Right forelimb (tissue), 1 donor: Measurements from ENCODE around the gene ABCA7.

Source experiments
- DNase-seq: peaks from one replicate; pipeline ENCODE4 v3.0.0-alpha.2; 2018

Gene ABCA7

DNA sequence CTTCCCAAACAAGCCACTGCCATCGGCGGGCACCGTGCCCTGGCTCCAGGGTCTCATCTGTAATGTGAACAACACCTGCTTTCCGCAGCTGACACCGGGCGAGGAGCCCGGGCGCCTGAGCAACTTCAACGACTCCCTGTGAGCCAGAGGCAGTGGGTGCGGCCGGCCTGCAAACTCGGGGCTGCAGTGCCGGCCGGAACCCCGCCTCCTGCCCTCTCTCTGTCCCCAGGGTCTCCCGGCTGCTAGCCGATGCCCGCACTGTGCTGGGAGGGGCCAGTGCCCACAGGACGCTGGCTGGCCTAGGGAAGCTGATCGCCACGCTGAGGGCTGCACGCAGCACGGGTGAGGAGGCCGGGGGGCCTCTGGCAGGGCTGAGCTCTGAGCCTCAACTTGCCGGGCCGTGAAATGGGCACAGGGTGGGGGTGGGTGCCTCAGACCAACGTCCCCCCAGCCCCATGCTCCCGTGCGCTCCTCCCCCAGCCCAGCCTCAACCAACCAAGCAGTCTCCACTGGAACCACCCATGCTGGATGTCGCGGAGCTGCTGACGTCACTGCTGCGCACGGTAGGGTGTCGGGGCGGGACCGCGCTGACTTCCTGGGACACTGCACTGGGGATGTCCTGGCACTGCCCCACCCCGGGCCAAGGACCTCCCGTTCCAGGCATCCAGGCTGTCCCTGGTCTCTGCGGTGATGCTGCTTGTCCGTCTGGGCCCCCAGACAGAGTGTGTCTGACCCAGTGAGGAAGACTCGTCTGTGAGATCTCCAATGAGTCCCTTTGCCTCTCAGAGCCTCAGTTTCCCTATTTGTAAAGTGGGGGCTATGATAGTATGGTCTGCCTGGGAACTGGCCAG, 2.2 kb downstream of the ABCA7 start:
- DNase-seq: no peak

DNA sequence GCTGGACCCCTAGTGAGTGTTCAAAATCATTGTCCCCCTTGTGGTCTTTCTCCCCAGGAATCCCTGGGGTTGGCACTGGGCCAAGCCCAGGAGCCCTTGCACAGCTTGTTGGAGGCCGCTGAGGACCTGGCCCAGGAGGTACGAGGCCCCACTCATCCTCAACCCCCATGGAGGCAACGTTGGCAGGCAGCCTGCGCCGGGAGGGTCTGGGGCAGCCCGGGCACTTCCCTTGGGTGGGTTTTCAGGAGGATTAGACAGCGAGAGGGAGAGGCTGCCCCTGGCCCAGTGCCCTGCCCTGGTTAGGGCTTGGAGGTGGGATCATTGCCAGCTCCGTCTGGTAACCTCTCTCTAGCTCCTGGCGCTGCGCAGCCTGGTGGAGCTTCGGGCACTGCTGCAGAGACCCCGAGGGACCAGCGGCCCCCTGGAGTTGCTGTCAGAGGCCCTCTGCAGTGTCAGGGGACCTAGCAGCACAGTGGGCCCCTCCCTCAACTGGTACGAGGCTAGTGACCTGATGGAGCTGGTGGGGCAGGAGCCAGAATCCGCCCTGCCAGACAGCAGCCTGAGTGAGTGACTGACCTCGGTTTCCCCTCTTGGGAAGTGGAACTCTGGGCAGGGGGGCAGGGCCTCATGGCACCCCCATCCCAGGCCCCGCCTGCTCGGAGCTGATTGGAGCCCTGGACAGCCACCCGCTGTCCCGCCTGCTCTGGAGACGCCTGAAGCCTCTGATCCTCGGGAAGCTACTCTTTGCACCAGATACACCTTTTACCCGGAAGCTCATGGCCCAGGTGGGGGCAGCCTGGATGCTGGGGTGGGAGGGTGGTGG, 3.0 kb downstream of the ABCA7 start:
- no peak for DNase-seq

DNA sequence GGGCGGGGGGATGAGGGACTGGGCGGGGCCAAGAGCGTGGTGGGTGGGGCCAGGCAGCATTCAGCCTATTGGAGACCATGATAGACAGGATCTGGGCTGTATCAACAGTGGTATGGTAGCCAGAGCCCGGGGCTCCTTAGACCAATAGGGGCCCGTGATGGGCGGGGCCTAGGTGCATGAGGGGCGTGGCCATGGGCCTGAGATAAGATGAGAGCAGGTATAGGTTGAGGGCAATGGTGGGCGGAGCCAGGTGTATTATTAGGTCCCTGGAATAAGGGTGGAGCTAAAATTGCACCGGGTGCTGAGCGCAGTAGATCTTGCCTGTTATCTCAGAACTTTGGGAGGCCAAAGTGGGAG, 5.3 kb downstream of the ABCA7 start:
- DNase-seq: no peak

DNA sequence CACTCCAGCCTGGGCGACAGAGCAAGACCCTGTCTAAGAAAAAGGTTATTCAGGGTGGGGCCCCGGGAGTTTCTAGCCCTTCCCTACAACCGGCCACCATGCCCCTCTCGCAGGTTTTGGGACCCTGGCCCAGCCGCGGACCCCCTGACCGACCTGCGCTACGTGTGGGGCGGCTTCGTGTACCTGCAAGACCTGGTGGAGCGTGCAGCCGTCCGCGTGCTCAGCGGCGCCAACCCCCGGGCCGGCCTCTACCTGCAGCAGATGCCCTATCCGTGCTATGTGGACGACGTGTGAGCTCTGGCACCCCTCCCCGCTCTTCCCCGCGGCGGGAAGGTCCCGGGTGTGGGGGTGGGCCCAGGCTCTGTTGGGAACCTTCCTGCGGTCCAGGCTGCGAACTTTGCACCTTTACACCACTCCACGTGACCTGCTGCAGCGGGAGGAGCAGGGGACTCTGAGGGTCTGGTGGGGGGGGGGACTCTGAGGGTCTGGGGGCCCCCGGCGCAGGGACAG, 6.3 kb downstream of the ABCA7 start:
- no peak for DNase-seq

DNA sequence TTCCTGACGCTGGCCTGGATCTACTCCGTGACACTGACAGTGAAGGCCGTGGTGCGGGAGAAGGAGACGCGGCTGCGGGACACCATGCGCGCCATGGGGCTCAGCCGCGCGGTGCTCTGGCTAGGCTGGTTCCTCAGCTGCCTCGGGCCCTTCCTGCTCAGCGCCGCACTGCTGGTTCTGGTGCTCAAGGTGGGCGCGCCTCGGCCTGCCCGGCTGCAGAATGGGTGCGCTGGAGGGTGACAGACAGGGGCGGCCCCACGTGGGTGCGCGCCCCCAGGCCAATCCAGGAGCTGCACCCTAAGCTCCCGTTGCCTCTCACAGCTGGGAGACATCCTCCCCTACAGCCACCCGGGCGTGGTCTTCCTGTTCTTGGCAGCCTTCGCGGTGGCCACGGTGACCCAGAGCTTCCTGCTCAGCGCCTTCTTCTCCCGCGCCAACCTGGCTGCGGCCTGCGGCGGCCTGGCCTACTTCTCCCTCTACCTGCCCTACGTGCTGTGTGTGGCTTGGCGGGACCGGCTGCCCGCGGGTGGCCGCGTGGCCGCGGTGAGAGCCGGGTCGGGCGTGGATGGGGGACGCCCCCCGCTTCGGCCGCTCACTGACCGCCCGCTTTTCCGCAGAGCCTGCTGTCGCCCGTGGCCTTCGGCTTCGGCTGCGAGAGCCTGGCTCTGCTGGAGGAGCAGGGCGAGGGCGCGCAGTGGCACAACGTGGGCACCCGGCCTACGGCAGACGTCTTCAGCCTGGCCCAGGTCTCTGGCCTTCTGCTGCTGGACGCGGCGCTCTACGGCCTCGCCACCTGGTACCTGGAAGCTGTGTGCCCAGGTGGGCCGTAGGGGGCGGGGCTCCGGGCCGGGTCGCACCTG, 7.2 kb downstream of the ABCA7 start:
- DNase-seq: no peak

DNA sequence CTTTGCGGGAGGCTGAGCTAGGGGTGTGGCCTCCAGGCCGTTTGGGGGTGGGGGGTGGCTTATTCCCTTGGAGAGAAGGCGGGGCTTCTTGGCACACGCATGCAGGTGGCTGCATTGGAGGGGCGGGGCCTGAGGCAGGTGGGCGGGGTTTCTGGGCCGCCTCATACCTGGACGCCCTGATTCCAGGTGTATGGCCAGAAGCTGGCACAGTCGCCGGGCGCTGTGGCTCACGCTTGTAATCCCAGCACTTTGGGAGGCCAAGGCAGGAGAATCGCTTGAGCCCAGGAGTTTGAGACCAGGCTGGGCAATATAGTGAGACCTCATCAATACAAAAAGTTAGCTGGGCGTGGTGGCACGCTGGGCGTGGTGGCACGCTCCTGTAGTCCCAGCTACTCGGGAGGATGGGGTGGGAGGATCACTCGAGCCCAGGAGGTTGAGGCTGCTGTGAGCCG, 7.8 kb downstream of the ABCA7 start:
- DNase-seq: no peak

DNA sequence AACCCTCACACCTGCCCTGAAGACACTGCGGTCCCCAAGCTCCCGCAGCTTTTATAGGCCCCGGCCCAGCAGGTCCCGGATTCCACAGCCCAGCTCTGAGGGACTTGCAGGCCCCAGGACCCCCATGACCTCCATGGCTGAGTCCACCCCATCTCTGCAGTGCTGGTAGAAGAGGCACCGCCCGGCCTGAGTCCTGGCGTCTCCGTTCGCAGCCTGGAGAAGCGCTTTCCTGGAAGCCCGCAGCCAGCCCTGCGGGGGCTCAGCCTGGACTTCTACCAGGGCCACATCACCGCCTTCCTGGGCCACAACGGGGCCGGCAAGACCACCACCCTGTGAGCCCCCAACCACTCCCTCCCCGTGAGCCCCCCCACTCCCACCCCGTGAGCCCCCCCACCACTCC, 9.2 kb downstream of the ABCA7 start:
- DNase-seq: no peak

DNA sequence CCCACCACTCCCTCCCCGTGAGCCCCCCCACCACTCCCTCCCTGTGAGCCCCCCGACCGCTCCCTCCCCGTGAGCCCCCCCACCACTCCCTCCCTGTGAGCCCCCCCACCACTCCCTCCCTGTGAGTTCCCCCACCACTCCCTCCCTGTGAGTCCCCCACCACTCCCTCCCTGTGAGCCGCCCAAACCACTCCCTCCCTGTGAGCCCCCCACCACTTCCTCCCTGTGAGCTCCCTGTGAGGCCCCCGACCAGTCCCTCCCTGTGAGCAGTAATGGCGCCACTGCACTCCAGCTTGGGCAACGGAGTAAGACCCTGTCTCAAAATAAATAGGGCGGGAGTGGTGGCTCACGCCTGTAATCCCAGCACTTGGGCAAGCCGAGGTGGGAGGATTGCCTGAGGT, 9.9 kb downstream of the ABCA7 start:
- DNase-seq: no peak

DNA sequence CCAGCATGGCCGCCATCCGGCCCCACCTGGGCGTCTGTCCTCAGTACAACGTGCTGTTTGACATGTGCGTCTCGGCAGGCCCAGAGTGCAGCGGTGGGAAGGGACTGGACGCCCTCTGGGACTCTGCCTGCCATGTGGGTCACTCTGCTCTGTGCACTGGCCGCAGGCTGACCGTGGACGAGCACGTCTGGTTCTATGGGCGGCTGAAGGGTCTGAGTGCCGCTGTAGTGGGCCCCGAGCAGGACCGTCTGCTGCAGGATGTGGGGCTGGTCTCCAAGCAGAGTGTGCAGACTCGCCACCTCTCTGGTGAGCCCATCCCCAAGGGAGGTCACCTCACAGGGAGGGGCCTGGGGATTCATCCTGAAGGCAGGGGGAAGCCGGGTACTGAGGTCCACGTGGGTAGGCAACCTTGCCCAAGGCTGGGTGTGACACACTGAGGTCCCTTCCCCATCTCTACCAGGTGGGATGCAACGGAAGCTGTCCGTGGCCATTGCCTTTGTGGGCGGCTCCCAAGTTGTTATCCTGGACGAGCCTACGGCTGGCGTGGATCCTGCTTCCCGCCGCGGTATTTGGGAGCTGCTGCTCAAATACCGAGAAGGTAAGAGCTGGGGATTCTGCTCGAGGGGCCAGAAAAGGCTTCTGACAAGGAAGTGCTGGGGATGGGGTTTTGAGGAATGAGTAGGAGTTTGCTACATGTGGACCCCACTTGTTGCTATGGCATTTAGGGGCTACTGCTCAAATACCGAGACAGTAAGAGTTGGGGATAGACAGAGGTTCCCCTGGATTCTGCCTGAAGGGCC, 11.3 kb downstream of the ABCA7 start:
- no peak for DNase-seq

DNA sequence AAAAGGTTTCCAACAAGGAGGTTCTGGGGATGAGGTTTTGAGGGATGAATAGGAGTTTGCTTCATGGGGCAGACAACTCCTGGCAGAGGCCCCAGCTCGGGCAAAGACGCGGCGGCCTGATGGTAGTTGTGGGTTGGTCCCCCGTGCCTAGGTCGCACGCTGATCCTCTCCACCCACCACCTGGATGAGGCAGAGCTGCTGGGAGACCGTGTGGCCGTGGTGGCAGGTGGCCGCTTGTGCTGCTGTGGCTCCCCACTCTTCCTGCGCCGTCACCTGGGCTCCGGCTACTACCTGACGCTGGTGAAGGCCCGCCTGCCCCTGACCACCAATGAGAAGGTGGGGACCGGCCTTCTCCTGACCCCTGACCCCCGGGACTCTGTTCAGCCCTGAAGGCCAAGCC, 11.9 kb downstream of the ABCA7 start:
- DNase-seq: no peak

DNA sequence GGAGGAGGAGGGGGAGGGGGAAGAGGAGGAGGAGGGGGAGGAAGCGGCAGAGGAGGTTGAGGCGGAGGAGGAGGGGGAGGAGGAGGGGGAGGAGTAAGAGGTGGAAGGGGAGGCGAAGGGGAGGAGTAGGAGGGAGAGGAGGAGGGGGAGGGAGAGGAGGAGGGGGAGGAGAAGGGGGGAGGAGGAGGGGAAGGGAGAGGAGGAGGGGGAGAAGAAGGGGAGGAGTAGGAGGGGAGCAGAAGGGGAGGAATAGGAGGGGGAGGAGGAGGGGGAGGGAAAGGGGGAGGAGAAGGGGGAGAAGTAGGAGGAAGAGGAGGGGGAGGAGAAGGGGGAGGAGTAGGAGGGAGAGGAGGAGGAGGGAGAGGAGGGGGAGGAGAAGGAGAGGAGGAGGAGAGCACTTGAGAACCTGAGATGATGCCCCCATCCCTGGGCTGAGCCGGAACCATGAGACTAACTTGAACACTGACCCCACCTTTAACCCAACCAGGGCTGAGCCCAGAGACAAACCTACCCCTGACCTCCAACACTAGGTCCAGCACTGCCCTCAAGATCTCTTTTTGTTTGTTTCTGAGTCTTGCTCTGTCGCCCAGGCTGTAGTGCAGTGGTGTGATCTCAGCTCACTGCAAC, 12.6 kb downstream of the ABCA7 start:
- no peak for DNase-seq

DNA sequence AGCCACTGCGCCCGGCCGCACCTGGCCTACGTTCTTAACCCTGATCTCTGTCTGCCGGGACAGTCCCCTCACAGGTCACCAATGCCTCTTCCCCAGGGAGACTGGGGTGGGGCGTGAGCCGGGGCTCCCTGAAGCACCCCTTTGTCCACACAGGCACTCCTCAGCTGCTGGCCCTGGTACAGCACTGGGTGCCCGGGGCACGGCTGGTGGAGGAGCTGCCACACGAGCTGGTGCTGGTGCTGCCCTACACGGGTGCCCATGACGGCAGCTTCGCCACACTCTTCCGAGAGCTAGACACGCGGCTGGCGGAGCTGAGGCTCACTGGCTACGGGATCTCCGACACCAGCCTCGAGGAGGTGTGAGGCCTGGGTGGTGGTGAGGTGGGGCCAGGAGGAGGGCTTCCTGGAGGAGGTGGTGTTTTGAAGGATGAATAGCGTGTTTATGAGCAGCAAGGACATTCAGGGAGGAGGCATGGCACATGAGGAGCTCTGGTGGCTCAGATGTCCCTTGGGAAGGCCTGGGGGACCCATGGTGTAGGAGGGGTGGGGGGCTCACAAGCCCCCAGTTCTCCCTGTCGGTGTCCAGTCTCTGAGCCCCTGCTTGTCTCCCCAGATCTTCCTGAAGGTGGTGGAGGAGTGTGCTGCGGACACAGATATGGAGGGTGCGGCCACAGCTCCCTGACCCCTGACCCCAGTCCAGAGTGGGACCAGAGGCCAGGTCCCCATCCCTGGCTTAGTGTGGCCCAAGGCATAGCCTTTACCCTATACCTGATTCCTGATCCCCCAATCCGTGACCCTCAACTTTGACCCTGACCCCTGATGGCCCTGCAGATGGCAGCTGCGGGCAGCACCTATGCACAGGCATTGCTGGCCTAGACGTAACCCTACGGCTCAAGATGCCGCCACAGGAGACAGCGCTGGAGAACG, 13.5 kb downstream of the ABCA7 start:
- no peak for DNase-seq

DNA sequence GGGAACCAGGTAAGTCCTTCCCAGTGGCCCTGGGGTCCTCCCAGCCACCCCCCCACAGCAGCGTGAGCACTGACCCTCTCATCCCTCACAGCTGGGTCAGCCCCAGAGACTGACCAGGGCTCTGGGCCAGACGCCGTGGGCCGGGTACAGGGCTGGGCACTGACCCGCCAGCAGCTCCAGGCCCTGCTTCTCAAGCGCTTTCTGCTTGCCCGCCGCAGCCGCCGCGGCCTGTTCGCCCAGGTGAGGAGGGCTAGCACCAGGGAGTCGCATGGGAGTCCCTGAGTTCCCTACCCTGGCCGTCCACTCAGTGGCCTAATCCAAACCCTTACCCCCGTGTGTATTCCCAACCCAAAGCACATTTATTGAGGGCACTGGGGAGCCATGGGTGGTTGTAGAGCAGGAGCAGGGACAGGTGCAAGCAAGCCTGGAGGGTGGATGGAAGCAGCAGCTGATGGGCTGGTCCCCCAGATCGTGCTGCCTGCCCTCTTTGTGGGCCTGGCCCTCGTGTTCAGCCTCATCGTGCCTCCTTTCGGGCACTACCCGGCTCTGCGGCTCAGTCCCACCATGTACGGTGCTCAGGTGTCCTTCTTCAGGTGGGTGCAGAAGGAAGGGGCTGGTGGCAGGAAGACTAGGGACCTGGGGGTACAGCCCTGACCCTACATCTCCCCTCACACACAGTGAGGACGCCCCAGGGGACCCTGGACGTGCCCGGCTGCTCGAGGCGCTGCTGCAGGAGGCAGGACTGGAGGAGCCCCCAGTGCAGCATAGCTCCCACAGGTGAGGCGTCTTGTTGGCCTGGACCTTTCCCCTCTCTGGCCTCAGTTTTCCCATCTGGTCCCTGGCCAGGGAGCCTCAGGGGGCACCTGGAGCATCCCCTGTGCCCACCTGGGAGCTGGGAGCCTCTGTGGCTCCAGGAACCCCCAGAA, 14.5 kb downstream of the ABCA7 start:
- DNase-seq: no peak

DNA sequence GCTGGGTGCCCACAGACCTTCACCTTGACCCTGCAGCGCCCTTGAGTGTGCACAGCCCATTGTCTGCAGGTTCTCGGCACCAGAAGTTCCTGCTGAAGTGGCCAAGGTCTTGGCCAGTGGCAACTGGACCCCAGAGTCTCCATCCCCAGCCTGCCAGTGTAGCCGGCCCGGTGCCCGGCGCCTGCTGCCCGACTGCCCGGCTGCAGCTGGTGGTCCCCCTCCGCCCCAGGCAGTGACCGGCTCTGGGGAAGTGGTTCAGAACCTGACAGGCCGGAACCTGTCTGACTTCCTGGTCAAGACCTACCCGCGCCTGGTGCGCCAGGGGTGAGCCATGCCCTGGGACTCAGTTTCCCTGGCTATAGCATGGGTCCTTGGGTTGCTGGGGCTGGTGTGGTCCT, 15.1 kb downstream of the ABCA7 start:
- DNase-seq: no peak

DNA sequence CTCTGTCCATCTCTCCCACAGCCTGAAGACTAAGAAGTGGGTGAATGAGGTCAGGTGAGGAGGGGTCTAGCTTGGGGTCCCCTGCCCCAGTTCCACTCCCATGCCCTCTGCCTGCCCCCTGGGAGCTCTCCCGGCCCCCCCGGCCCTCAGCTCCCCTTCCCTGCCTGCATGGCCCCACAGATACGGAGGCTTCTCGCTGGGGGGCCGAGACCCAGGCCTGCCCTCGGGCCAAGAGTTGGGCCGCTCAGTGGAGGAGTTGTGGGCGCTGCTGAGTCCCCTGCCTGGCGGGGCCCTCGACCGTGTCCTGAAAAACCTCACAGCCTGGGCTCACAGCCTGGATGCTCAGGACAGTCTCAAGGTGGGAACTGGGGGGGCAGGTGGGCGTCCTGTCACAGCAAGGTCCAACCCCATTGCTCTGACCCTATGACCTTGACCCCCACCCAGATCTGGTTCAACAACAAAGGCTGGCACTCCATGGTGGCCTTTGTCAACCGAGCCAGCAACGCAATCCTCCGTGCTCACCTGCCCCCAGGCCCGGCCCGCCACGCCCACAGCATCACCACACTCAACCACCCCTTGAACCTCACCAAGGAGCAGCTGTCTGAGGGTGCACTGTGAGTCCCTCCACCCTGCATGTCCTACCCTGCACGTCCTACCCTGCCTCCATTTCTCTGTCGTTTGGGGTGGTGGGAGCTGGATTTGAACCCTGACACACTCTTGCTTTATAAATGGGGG, 16.1 kb downstream of the ABCA7 start:
- DNase-seq: no peak

DNA sequence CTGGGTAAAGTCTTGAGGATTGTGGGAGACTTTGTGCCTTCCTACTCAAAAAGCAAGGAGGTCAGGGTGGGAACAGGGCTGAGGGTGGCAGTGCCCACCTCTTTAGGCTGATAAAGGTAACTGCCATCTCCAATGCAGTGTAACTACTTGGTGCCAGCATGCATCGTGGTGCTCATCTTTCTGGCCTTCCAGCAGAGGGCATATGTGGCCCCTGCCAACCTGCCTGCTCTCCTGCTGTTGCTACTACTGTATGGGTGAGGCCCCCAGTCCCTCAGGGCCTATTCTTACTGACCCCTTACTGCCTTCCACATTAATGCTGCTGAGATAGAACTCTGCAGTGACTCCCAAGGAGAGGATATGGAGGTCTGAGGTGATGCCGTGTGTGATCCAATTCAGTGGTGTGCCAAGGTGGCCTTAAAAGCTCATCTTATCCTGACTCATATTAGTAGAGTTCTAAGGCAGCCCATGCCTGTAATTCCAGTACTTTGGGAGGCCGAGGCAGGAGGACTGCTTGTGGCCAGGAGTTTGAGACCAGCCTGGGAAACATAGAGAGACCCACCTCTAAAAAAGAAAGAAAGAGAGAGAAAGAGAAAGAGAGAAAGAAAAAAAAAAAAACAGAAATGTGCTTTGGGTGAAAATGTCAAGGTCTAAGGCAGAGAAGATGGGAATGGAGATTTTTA, 17.4 kb downstream of the ABCA7 start:
- DNase-seq: no peak

DNA sequence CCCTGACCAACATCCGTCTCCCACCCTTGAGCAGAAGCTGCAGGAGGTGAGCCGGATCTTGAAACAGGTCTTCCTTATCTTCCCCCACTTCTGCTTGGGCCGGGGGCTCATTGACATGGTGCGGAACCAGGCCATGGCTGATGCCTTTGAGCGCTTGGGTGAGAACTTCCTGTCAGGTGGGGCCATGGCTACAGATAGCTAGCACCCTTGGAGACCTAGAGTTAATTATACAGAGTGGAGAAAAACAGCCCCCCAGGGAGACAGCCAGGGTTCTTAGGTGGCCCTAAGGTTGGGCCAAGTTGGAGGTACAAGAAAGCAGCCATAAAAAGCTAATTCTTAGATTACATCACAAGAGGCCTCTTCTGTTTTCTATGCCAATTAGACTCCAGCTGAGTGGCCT, 18.2 kb downstream of the ABCA7 start:
- no peak for DNase-seq

DNA sequence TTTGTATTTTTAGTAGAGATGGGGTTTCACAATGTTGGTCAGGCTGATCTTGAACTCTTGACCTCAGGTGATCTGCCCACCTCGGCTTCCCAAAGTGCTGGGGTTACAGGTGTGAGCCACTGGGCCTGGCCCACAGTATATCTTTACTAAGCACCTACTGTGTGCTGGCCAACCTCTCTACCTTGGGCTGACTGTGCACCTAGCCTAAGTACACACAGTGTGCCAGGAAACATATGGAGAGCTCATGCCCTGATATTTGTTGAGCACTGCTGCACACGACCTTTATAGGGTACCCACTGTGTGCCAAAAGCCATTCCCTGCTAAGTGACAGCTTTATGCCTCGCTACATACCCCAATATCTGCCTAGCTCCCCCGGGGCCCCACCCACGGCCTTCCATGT, 20.8 kb downstream of the ABCA7 start:
- DNase-seq: no peak
